ENCODE data around the gene PSG2. TPM values are rescaled to one million over a fixed set of nuclear protein-coding genes. Genes with fewer than 3 reads are reported as not detected.

The PSG2 gene
- not detected in 2 replicates for total RNA-seq

GRCh38 chr19:43082601-43083000 lies at the start of gene PSG2:
PSG2 (minus strand) TSS chr19:43082701; CDS start chr19:43082569, 132 bp downstream.

DNA sequence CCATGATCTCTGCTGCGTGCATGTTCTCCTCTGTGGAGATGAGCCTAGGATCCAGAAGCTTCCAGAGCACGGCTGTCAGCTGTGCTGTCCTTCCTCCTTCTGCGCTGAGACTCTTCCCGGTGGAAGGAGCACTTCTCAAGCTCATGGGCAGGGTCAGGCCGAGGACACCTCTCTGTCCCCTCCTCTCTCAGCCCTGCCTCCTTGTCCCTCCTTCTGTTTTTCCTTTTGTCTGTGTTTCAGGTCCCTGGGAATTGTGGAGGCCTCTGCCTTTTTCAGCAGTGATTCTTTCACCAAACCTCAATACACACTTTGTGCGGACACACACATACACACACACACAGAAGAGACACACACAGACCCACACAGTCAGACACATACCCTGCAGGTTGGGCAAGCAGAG lies 56.1 kb downstream of the PSG2 start, which contains the start of gene PSG11:
Gene PSG11 (minus strand): TSS at position 101 of the 400 bp plus-strand sequence. CDS start 97 bp downstream, at position 4.

Other genes starting within 250 kb of the PSG2 start
- not detected in 2 replicates for gene PSG1, start 203.0 kb downstream of the PSG2 start, total RNA-seq
- 0.43 TPM in 1 of 2 replicates, not detected in the other for gene PSG6, start 164.8 kb downstream of the PSG2 start, total RNA-seq
- gene PSG7, start 145.5 kb downstream of the PSG2 start, total RNA-seq: 0.76 TPM in 1 of 2 replicates, not detected in the other
- gene PSG11, start 56.2 kb downstream of the PSG2 start, total RNA-seq: 0.22 TPM in 1 of 2 replicates, not detected in the other
- gene PSG5, start 103.8 kb upstream of the PSG2 start, total RNA-seq: 20.8 and 65.1 TPM in 2 replicates
- 30.9 and 35.3 TPM in 2 replicates for gene PSG4, start 122.9 kb upstream of the PSG2 start, total RNA-seq
- 0.11 TPM in 1 of 2 replicates, not detected in the other for gene PSG9, start 186.8 kb upstream of the PSG2 start, total RNA-seq